ENCODE data around the gene HOXB9. TPM values are rescaled to one million over a fixed set of nuclear protein-coding genes. Genes with fewer than 3 reads are reported as not detected.

Gene HOXB9
- total and polyA plus RNA-seq, 2 donors (not counting 3 experiments of a cell fraction or from before 2014, with no cell fraction given), result 0.79 to 1.1 TPM

DNA sequence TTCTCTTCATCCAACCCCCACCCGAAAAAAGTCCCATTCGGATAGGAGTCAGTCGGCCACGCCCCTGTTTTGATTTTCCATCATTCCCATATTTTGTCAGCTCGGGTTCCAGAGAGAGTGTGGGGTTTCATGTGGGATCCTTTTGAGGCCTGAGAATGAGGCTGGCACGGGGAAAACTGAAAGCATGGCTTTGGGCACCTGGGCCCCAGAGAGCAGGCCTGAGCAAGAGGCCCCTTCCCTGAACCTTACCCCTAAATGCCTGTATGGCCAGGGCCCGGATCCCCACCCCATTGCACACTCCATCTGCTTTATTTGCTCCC is 43.4 kb downstream of the HOXB9 start:
- peaks cover 79% of the 10 kb centered on the region for H3K79me2 ChIP-seq (ENCODE audit: control insufficient read depth, insufficient read depth, low read length)
- CTCF ChIA-PET, result interaction anchor here (1.0 to 2.3 kb wide), 3 partner anchors 13 to 231 kb away, joined by 4 to 11 read pairs (median 5); no protein-coding TSS in a partner anchor

More for the DNA sequence above, 43.4 kb downstream of the HOXB9 start:
- H3K9me1 ChIP-seq (replicated peaks; ENCODE audit: control insufficient read depth, extremely low read depth, insufficient read depth, low read length), result no peaks in the 10 kb centered on the region
- FAIRE-seq (no peak), DNase-seq (ENCODE audit: low read depth, low spot score) (no peak)
- peak overlapping the region in 1 of 3 experiments; percentile 67 for H3K4me3 ChIP-seq (replicated peaks in 1 of 3; ENCODE audit: insufficient read depth in 1 of 3, low read depth in 1 of 3, low read length in 3 of 3)
- dilution Hi-C loops (cut with MboI; ENCODE audit: extremely low pct_ligation_motif_present, low sequenced_read_pairs) (no loop called here), intact Hi-C loops (cut with micrococcal nuclease) (no loop called here)
- POLR2A ChIA-PET, result interaction anchor here (1.3 kb wide), 1 partner anchor 27 kb away, joined by 3 read pairs; no protein-coding TSS in a partner anchor
- no peak overlapping the region for H2AFZ ChIP-seq (ENCODE audit: low read depth, low read length)
- no peaks in the 10 kb centered on the region for H3K36me3 ChIP-seq (ENCODE audit: control insufficient read depth in 2 of 2, extremely low read depth in 1 of 2, insufficient read depth in 2 of 2, low read length in 2 of 2)
- no peaks in the 10 kb centered on the region for H4K20me1 ChIP-seq (replicated peaks; ENCODE audit: control insufficient read depth, extremely low read depth, insufficient read depth, low read length)
- H3K27ac ChIP-seq (ENCODE audit: insufficient read depth, low read depth, low read length), result peak overlapping the region; percentile 71
- TF ChIP-seq POLR2A (IDR thresholded peaks at IDR 0.05; ENCODE audit: low read depth, low read length) (no peak), JUN (IDR thresholded peaks at IDR 0.05; ENCODE audit: borderline replicate concordance, insufficient read depth, insufficient read length, low read depth) (no peak), GATA2 (IDR thresholded peaks at IDR 0.05; ENCODE audit: insufficient read depth, insufficient read length, low read depth, low read length) (no peak), EZH2 (IDR thresholded peaks at IDR 0.05; ENCODE audit: borderline replicate concordance, low read depth, low read length, severe bottlenecking) (no peak), MYC (IDR thresholded peaks at IDR 0.05; ENCODE audit: low read depth, low read length) (no peak), FOS (IDR thresholded peaks at IDR 0.05; ENCODE audit: borderline replicate concordance, insufficient read depth, low read length) (no peak), POLR2AphosphoS5 (IDR thresholded peaks at IDR 0.05; ENCODE audit: insufficient read depth, low read depth, low read length) (no peak)
- TF ChIP-seq, protein P1, sequence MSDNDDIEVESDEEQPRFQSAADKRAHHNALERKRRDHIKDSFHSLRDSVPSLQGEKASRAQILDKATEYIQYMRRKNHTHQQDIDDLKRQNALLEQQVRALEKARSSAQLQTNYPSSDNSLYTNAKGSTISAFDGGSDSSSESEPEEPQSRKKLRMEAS (IDR thresholded peaks at IDR 0.05; ENCODE audit: insufficient read depth, insufficient read length), result no peak
- TF ChIP-seq, protein P2, sequence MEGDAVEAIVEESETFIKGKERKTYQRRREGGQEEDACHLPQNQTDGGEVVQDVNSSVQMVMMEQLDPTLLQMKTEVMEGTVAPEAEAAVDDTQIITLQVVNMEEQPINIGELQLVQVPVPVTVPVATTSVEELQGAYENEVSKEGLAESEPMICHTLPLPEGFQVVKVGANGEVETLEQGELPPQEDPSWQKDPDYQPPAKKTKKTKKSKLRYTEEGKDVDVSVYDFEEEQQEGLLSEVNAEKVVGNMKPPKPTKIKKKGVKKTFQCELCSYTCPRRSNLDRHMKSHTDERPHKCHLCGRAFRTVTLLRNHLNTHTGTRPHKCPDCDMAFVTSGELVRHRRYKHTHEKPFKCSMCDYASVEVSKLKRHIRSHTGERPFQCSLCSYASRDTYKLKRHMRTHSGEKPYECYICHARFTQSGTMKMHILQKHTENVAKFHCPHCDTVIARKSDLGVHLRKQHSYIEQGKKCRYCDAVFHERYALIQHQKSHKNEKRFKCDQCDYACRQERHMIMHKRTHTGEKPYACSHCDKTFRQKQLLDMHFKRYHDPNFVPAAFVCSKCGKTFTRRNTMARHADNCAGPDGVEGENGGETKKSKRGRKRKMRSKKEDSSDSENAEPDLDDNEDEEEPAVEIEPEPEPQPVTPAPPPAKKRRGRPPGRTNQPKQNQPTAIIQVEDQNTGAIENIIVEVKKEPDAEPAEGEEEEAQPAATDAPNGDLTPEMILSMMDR (IDR thresholded peaks at IDR 0.05; ENCODE audit: extremely low read depth in 1 of 2, insufficient read depth in 1 of 2, low read depth in 1 of 2, low read length in 2 of 2), result no peak
- no TSS peak for BruUV-seq (replicated peaks)
- peaks cover 61% of the 10 kb centered on the region for H3K4me1 ChIP-seq (ENCODE audit: control insufficient read depth, extremely low read depth, insufficient read depth, low read length)
- H3K9me3 ChIP-seq (replicated peaks; ENCODE audit: control insufficient read depth, insufficient read depth, low read length), result no peaks in the 10 kb centered on the region
- peak overlapping the region; percentile 55 for H3K9ac ChIP-seq (replicated peaks; ENCODE audit: extremely low read depth, insufficient read depth, low read length)
- peak overlapping the region; percentile 89 for H3K4me2 ChIP-seq (ENCODE audit: insufficient read depth, low read length)
- H3K27me3 ChIP-seq (ENCODE audit: control insufficient read depth in 2 of 2, insufficient read depth in 2 of 2, low read length in 2 of 2), result no peaks in the 10 kb centered on the region

Data from endothelial cell of umbilical vein (primary cell).